HepG2 (cell line): Measurements from ENCODE around the gene FAAP100. TPM values are rescaled to one million over a fixed set of nuclear protein-coding genes. Genes with fewer than 3 reads are reported as not detected.

ENCODE experiments used
- ATAC-seq: fragments of 200-7000 bp; cut with Tn5 transposase; 3 replicates; pipeline ENCODE4 v1.9.1; 2020; ENCODE audit warnings: mild to moderate bottlenecking, moderate library complexity
- BruUV-seq: library from RNA; stranded (reverse); fragments of 400-500 nt; replicated peaks from 2 replicates; lab custom pipeline; 2021; lab: Mats Ljungman, UMichigan
- CTCF ChIA-PET: fragments of 300-600 bp; formaldehyde crosslinking; extraction: SDS; loops from one replicate; lab custom pipeline; 2021; ENCODE audit warnings: low total read pairs, inconsistent platforms, low intra/inter-chr PET ratio; lab: Yijun Ruan, JAX
- POLR2A ChIA-PET: fragments of 350-600 bp; sonication (Branson Sonifier 250); formaldehyde crosslinking; loops from one replicate; lab custom pipeline; 2020; ENCODE audit warnings: antibody characterized with exemption, inconsistent platforms; lab: Yijun Ruan, JAX
- DNase-seq: peaks from one replicate; pipeline ENCODE4 v3.0.0-alpha.2; 2015; ENCODE audit warnings: low spot score
- FAIRE-seq: peaks from 3 replicates; lab custom pipeline; 2011; peaks lifted over from hg19 to GRCh38; lab: Jason Lieb, UNC
- H2AFZ ChIP-seq: one replicate; pipeline ENCODE4 v1.6.1; 2011; ENCODE audit warnings: low read length, inconsistent platforms
- H3K27ac ChIP-seq: fragments of 300-600 bp; 3 replicates; pipeline ENCODE4 v1.8.0; 2011; ENCODE audit warnings: mixed run types, mild to moderate bottlenecking, mixed read lengths, low read length, inconsistent platforms; ENCODE audit not compliant: insufficient read depth; ENCODE audit errors: extremely low read length
- H3K27me3 ChIP-seq, 2 experiments: fragments of 200-600 bp in 1 of 2; 2 replicates in 1 of 2; 3 replicates in 1 of 2; pipeline versions ENCODE4 v1.6.0 to v1.8.0; 2011; ENCODE audit warnings: low read length in 2 of 2, mild to moderate bottlenecking in 2 of 2, moderate library complexity in 2 of 2, inconsistent platforms in 1 of 2; ENCODE audit not compliant: insufficient read depth in 2 of 2, control insufficient read depth in 1 of 2
- H3K36me3 ChIP-seq, 2 experiments: fragments of 200-600 bp in 1 of 2; replicated peaks in 1 of 2; 2 replicates in 1 of 2; 3 replicates in 1 of 2; pipeline versions ENCODE4 v1.5.1 to v1.8.0; 2011; ENCODE audit warnings: low read length in 2 of 2, inconsistent platforms in 1 of 2; ENCODE audit not compliant: insufficient read depth in 2 of 2, control insufficient read depth in 1 of 2
- H3K4me1 ChIP-seq: 2 replicates; pipeline ENCODE4 v1.5.1; 2012; ENCODE audit warnings: low read length, inconsistent platforms; ENCODE audit not compliant: insufficient read depth
- H3K4me2 ChIP-seq: 2 replicates; pipeline ENCODE4 v1.6.0; 2011; ENCODE audit warnings: low read depth, low read length, inconsistent platforms
- H3K4me3 ChIP-seq, 3 experiments: fragments of 200-600 bp in 1 of 3; sonication (generic), shearing (Covaris generic) in 1 of 3; replicated peaks in 1 of 3; 2 replicates each; pipeline ENCODE4 v1.5.1; 2011 to 2016; ENCODE audit warnings: low read length in 3 of 3, inconsistent platforms in 2 of 3, low read depth in 2 of 3, mild to moderate bottlenecking in 2 of 3, control low read depth in 1 of 3, mixed read lengths in 1 of 3; ENCODE audit not compliant: insufficient read depth in 1 of 3
- H3K79me2 ChIP-seq: one replicate; pipeline ENCODE4 v1.6.1; 2011; ENCODE audit warnings: low read length, inconsistent platforms; ENCODE audit not compliant: insufficient read depth
- H3K9ac ChIP-seq: 2 replicates; pipeline ENCODE4 v1.6.0; 2011; ENCODE audit warnings: mild to moderate bottlenecking, low read depth, low read length, inconsistent platforms; ENCODE audit not compliant: insufficient read depth
- H3K9me3 ChIP-seq: 2 replicates; pipeline ENCODE4 v1.5.1; 2012; ENCODE audit warnings: mild to moderate bottlenecking, low read length
- H4K20me1 ChIP-seq: 2 replicates; pipeline ENCODE4 v1.6.0; 2011; ENCODE audit warnings: inconsistent platforms, mild to moderate bottlenecking, low read length, moderate library complexity; ENCODE audit not compliant: insufficient read depth
- BORCS8-MEF2B ChIP-seq: sonication (generic); formaldehyde crosslinking; IDR thresholded peaks from 2 replicates; pipeline ENCODE4 v1.8.0; 2022; ENCODE audit warnings: mild to moderate bottlenecking, missing genetic modification reagents
- BRD4 ChIP-seq: sonication (generic); formaldehyde crosslinking; IDR thresholded peaks from 2 replicates; pipeline ENCODE4 v1.4.0; 2020; ENCODE audit warnings: missing genetic modification reagents
- GATA4 ChIP-seq: sonication (generic); IDR thresholded peaks from 2 replicates; pipeline ENCODE4 v1.6.1; 2016; ENCODE audit warnings: antibody characterized with exemption, low read depth, borderline replicate concordance
- HNRNPK ChIP-seq: fragments of 200-400 bp; formaldehyde crosslinking; IDR thresholded peaks from 2 replicates; pipeline ENCODE4 v1.6.1; 2018; ENCODE audit warnings: low read length, low read depth, moderate library complexity, mild to moderate bottlenecking; ENCODE audit not compliant: poor library complexity, severe bottlenecking
- NBN ChIP-seq: fragments of 450-650 bp; conservative IDR thresholded peaks from 2 replicates; pipeline ENCODE4 v1.6.1; 2017
- NR3C1 ChIP-seq: sonication (generic); formaldehyde crosslinking; IDR thresholded peaks from 2 replicates; pipeline ENCODE4 v1.4.0; 2020; ENCODE audit warnings: missing genetic modification reagents
- POLR2A ChIP-seq, 2 experiments: IDR thresholded peaks; 2 replicates each; pipeline ENCODE4 v1.6.1; 2011; ENCODE audit warnings: low read depth in 2 of 2, low read length in 2 of 2, mild to moderate bottlenecking in 1 of 2, moderate library complexity in 1 of 2; ENCODE audit not compliant: insufficient read depth in 1 of 2
- SPEN ChIP-seq: sonication (generic); formaldehyde crosslinking; IDR thresholded peaks from 2 replicates; pipeline ENCODE4 v1.5.1; 2020; ENCODE audit warnings: low read depth, mild to moderate bottlenecking, missing genetic modification reagents
- TCF12 ChIP-seq, 2 experiments: fragments of 450-650 bp in 1 of 2; sonication (generic) in 1 of 2; formaldehyde crosslinking in 1 of 2; IDR thresholded peaks; 2 replicates each; pipeline versions ENCODE4 v1.6.1 to v1.8.0; 2017 to 2022; ENCODE audit warnings: antibody characterized with exemption in 1 of 2, mild to moderate bottlenecking in 1 of 2, missing genetic modification reagents in 1 of 2, moderate library complexity in 1 of 2
- ZBTB33 ChIP-seq: sonication (generic); formaldehyde crosslinking; IDR thresholded peaks from 2 replicates; pipeline ENCODE4 v1.4.0; 2020; ENCODE audit warnings: missing genetic modification reagents
- ZBTB38 ChIP-seq: sonication (generic); formaldehyde crosslinking; IDR thresholded peaks from 2 replicates; pipeline ENCODE4 v1.5.1; 2020; ENCODE audit warnings: mild to moderate bottlenecking, missing genetic modification reagents
- ZHX1 ChIP-seq: sonication (generic); formaldehyde crosslinking; IDR thresholded peaks from 2 replicates; pipeline ENCODE4 v1.8.1; 2022; ENCODE audit warnings: low read depth, mild to moderate bottlenecking, missing genetic modification reagents
- ZNF101 ChIP-seq: sonication (generic); formaldehyde crosslinking; IDR thresholded peaks from 2 replicates; pipeline ENCODE4 v1.4.0; 2020; ENCODE audit warnings: mild to moderate bottlenecking, low read depth, missing genetic modification reagents, borderline replicate concordance
- ZNF331 ChIP-seq: sonication (generic); formaldehyde crosslinking; IDR thresholded peaks from 2 replicates; pipeline ENCODE4 v1.4.0; 2020; ENCODE audit warnings: missing genetic modification reagents
- ZNF550 ChIP-seq: sonication (generic); formaldehyde crosslinking; IDR thresholded peaks from 2 replicates; pipeline ENCODE4 v1.4.0; 2020; ENCODE audit warnings: mild to moderate bottlenecking, missing genetic modification reagents, borderline replicate concordance
- ZNF652 ChIP-seq: IDR thresholded peaks from 2 replicates; pipeline ENCODE4 v1.6.1; 2016; ENCODE audit warnings: low read depth, borderline replicate concordance
- ZSCAN20 ChIP-seq: sonication (generic); formaldehyde crosslinking; IDR thresholded peaks from 2 replicates; pipeline ENCODE4 v1.4.0; 2020; ENCODE audit warnings: missing genetic modification reagents, mild to moderate bottlenecking, borderline replicate concordance
- ZSCAN5A ChIP-seq: sonication (generic); formaldehyde crosslinking; IDR thresholded peaks from 2 replicates; pipeline ENCODE4 v1.8.0; 2022; ENCODE audit warnings: mild to moderate bottlenecking, missing genetic modification reagents, borderline replicate concordance
- WGBS: methylation state at CpG from one replicate; pipeline ENCODE4 v1.1.6; 2017; ENCODE audit warnings: low lambda C conversion rate; 5-methylcytosine and 5-hydroxymethylcytosine counted together
- in situ Hi-C: cut with HindIII; loops from 2 replicates; pipeline ENCODE4 v1.10.0; 2017; ENCODE audit warnings: low pct_unique_long_range_greater_than_20kb; ENCODE audit not compliant: extremely low pct_ligation_motif_present
- intact Hi-C: fragments of 100-400 bp; cut with micrococcal nuclease; formaldehyde crosslinking; loops from one replicate; pipeline ENCODE4 v1.10.0; 2022; ENCODE audit not compliant: unreplicated experiment
- polyA plus RNA-seq, 8 experiments: library from polyadenylated mRNA; depleted of rRNA in 3 of 8; stranded (reverse) in 7 of 8; unstranded in 1 of 8; fragments of >200 nt; fragmentation: Illumina TruSeq in 4 of 8; extraction: Trizol in 4 of 8; gene quantifications; 2 replicates each; pipeline versions ENCODE4 v1.2.1 to v1.2.3, GENCODE V29; 2011 to 2016; ENCODE audit warnings: low read depth in 4 of 8, missing spikeins in 1 of 8, mixed read lengths in 1 of 8; ENCODE audit not compliant: insufficient read depth in 1 of 8
- total RNA-seq, 5 experiments: library from RNA; depleted of rRNA; stranded (reverse); fragments of >200 nt; fragmentation: Illumina TruSeq; extraction: Trizol; gene quantifications; 2 replicates each; pipeline ENCODE4 v1.2.3, GENCODE V29; 2016; ENCODE audit warnings: low read depth in 1 of 5
- TF ChIP-seq, protein P1 (sequence below): sonication (generic); formaldehyde crosslinking; IDR thresholded peaks from 2 replicates; pipeline ENCODE4 v1.5.0; 2020; ENCODE audit warnings: missing genetic modification reagents

The FAAP100 gene
- total and polyA plus RNA-seq, 2 of the 13 experiments (the other 11 are each of a cell fraction or from before 2014, with no cell fraction given): 7.6 to 20.8 TPM

DNA sequence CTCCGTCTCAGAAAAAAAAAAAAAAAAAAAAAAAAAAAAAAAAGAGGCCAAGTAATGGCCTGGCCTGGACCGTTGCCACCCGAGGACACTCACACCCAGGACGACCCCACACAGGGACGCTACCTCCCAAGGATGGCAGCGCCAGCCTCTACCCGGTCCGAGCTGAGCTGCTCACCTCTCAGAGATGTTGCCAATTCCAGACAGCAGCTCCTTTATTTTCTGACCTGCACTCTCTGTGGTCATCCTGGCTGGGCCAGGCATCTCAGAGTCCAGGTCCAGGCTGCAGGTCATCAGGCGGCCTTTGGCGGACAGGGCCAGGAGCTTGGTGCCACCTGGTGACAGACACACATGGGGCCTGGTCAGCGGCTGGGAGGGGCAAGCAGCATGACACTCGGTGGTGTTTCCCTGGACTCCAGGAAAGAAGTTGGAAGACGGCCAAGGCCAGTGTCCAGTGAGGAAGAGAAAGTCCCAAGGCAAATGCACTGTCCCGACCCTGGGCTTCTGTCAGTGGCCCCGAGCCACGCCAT lies 3.1 kb downstream of the FAAP100 start:
- Histone ChIP-seq H3K36me3 (peaks cover 29 to 52% of the 10 kb centered on the region in 2 experiments), H4K20me1 (peaks cover 4% of the 10 kb centered on the region; the same call in 1 of the 2 replicates), H3K4me2 (no peak overlapping the region), H3K27me3 (no peaks in the 10 kb centered on the region; a peak in 1 of 5 replicates), H3K4me1 (peaks cover 29% of the 10 kb centered on the region), H3K4me3 (no peak overlapping the region), H3K9ac (no peak overlapping the region), H3K79me2 (peaks cover 10% of the 10 kb centered on the region), H3K9me3 (no peaks in the 10 kb centered on the region), H2AFZ (no peak overlapping the region), H3K27ac (no peak overlapping the region)
- in situ Hi-C loops (no loop called here), intact Hi-C loops (no loop called here)
- FAIRE-seq (no peak), ATAC-seq (no peak), DNase-seq (peak; percentile 36)
- POLR2A ChIA-PET: no interaction called here
- CTCF ChIA-PET: no interaction called here
- no TSS peak for BruUV-seq
- WGBS: 88% methylated on average over 16 of the region's 16 CpGs
- TF ChIP-seq, protein P1, sequence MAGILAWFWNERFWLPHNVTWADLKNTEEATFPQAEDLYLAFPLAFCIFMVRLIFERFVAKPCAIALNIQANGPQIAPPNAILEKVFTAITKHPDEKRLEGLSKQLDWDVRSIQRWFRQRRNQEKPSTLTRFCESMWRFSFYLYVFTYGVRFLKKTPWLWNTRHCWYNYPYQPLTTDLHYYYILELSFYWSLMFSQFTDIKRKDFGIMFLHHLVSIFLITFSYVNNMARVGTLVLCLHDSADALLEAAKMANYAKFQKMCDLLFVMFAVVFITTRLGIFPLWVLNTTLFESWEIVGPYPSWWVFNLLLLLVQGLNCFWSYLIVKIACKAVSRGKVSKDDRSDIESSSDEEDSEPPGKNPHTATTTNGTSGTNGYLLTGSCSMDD (CRISPR knock-in tag): no peak
- TF ChIP-seq NBN (no peak), GATA4 (no peak), BORCS8-MEF2B (CRISPR knock-in tag) (no peak), POLR2A (IDR thresholded peaks at IDR 0.05; ENCODE audit: insufficient read depth in 1 of 2, low read depth in 2 of 2, low read length in 2 of 2) (no peak), ZBTB38 (CRISPR knock-in tag) (peak; percentile 84; the same call in 1 of the 2 replicates), ZSCAN20 (CRISPR knock-in tag) (no peak), ZNF331 (CRISPR knock-in tag) (no peak), ZBTB33 (CRISPR knock-in tag) (peak; percentile 100), ZNF101 (CRISPR knock-in tag) (no peak), SPEN (no peak), HNRNPK (no peak), ZNF550 (no peak), NR3C1 (CRISPR knock-in tag) (no peak), ZNF652 (no peak), TCF12 (IDR thresholded peaks at IDR 0.05) (no peak), TCF12 (CRISPR knock-in tag; IDR thresholded peaks at IDR 0.05) (no peak), BRD4 (CRISPR knock-in tag) (no peak), ZSCAN5A (no peak), ZHX1 (no peak)
